Measurements from ENCODE around the gene ZFAND2A.
"Not testable (repeated sequence)": the region's sequence is repeated elsewhere in the genome, so short reads cannot be mapped to it uniquely, and the experiment has no call there.

GRCh38 chr7:1143031-1143430 is 17.0 kb downstream of the ZFAND2A start:
- TF ChIP-seq EZH2 (IDR thresholded peaks at IDR 0.05; ENCODE audit: insufficient read depth, poor library complexity, severe bottlenecking); EZH2phosphoT487 (IDR thresholded peaks at IDR 0.05; ENCODE audit: insufficient read depth, low read depth): not testable (repeated sequence)
